GM19240 (cell line): ENCODE measurements around the gene SLC45A2.

ENCODE experiments used
- DNase-seq: peaks from one replicate; pipeline ENCODE4 v3.0.0; 2011; ENCODE audit warnings: low spot score; ENCODE audit not compliant: insufficient read length

SLC45A2 gene

DNA sequence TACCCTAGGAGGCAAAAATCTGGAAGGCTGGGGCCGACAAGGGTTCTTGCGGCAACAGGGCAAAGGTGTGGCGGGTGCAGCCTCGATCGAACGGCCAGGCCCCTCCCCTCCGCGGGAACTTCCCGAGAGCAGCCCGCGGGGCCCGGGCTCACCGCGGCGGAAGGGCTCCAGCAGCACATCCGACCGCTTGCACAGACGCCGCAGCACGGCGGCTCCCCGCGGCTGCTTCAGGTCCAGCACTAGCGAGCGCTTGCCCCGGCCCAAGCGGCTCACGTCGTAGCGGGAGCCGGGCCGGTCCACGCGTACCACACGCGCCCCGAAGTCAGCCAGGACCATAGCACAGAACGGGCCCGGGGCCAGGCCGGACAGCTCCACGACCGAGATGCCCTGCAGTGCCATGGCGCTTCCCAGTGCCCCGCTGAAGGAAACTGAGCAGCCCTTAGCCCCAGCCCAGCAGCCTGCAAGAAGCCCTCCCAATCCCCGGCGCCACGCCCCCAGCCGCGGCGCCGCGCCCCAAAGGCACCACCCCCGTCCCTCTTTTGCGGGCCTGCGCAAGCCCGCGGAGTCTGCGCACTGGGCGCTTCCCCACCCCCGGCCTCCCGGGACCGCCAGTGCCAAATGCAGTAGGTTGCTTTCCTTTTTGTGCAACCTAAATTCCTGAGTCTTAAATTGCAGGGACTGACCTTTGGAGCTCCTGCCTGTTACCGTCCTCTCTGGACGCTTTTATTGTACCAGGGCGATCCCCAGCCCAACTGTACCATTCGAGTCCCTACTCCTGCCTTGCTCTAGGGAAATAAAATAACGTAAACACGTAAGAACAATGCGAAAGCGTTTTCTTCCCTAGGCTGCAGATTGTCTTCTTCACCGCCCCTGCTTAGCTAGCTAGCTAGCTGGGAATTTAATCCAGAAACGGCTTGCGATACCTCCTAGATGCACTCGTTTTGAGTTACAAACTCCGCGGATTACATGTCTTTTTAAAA lies 23.4 kb upstream of the SLC45A2 start, which contains the start of gene AMACR:
TSS of gene AMACR (minus strand) at position 430 of the 980 bp plus-strand sequence. CDS start at position 399, 31 bp downstream.
- peak; percentile 88 for DNase-seq

DNA sequence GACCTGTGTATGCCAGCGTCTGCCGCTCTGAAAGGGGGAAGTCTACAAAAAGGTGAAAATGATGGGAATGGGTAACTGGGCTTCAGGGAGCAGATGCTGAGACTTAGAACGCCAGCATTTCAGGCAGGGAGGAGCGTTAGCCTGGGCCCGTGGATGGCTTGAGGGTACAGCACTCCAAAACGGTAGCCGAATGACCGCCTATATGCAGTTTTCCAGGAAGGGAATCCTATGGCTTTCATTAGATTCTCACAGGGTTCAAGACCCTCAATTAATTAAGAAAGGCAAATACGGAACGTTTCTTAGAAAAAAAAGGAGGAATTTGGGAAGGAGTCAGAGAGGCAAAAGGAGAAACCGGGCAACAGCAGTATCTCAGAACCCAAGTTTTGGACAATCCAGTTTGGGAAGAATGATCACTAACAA lies 22.7 kb upstream of the SLC45A2 start:
- no peak for DNase-seq

DNA sequence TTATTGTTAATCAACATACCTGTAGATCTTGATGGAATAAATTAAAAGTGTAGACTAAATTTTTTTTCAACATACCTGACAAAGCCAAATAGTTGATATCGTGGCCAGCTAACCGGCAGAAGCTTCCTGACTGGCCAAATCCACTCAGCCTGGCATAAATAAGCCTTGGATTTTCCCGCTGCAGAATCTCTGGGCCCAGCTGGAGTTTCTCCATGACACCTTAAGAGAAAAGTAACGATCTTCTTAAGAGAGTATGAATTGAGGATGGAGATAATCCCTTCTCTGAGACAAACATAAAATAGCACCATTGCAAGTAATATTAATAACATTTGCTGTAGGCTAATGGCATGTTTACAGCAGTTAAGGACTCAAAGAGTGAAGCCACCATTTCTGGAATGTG lies 21.2 kb upstream of the SLC45A2 start:
- no peak for DNase-seq

DNA sequence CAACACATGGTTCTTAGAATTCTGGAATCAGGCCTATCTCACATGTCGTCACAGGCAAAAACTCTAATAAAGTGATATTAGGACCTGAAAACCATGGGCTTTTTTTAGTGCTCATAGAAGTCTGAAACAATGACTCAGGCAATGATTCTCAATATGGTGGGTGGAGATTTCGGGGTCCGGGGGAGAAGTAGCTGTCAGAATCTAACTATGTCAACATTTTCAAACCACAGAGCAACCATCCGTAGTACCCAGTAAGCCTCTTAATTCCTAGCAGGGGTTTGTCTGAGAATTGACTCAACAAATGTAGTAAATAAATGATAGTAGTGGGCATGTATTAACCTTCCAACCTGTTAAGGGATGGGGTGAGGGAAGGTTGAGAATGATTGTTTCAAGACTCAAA lies 20.7 kb upstream of the SLC45A2 start:
- DNase-seq = no peak

DNA sequence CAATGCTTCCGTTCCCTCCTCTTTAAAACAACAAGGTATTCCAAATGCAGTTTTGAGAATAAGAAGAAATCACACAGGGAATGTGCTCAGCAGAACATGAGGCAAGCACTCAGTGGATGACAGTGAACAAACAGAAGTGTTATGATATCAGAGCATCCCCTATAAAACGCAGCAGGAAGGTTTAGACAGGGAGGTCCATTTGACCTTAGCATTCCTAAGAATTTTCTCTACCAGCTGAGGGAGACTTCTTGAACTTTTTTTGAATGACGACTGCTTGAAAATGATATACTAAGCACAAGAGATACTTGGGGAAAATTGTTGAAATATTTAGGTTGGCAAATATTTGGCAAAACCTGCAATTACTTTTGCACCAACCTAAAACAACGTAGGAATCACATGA lies 19.4 kb upstream of the SLC45A2 start:
- DNase-seq = no peak

DNA sequence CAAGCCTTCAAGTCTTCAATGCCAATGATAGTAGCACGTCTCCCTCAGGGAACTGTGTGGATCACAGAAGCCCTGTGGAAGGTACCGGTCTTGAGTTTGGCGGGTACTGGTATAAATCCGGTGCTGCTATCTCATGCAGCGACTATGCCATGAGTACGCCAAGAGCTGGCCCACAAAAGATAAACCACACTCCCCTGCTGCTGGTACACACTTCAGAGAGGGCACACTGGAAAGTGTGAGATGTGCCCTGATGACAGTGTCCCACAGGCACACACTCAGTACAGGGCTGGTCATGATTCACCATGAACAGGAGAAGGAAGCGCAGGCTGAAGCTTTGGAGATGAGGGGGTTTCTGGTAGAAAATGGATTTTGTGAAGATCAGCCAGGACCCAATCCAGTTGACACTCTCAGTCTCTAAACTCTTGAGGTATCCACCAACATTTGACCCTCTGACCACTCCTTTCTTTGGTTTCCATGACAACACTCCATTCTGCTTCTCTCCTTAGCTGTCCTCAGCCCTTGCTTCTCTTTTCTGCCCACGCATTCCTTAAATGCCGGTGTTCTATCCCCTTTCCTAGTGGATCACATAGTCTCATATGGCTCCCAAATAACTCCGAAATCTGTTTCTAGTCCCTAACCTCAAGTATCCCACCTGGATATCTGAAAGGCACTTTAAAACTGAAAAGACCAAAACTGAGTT lies 18.3 kb upstream of the SLC45A2 start:
- DNase-seq = no peak

DNA sequence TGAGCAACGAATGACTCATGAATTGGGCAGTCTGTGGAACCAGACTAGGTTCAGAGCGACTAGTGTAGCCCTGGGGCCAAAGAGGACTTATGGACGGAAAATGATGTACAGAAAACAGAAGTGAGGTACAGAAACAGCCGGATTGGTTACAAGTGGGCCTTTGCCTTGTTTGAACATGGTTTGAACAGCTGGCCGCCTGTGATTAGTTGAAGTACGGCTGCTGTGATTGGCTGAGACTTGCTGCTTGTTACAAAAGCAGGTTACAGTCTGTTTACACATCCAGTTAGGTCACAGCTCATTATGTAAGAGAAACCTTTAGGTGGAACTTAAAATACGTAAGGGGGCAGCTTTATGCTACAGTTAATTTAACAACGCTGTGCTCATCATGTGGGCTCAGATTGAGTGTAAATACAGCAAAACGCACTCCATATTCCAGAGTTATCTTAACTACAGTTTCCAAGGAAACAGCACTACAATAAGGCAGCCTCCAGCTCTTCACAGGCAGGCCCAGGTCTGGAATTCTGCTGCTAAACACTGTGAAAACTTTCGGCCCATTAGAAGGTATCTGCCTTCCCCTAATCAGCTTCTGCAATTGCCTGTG lies 16.8 kb upstream of the SLC45A2 start:
- DNase-seq = no peak

DNA sequence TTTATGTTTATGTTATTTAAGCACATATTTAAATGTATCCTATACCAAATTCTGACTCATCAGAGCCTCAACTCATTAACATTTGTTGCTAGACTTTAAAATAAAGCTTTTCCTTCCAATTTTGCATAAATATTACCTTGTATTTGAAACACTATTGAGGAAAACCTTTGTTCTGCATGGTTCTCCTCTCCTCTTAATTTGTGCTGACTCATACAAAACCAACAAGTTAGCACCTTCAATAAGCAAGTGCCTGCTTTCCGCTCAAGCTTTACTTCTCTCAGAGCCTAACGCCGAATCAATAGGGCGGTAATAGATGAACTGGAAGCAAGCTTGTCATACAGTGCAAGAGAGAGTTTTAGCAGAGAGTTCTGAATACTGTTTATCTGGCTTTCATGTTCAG lies 15.5 kb upstream of the SLC45A2 start:
- DNase-seq = no peak

DNA sequence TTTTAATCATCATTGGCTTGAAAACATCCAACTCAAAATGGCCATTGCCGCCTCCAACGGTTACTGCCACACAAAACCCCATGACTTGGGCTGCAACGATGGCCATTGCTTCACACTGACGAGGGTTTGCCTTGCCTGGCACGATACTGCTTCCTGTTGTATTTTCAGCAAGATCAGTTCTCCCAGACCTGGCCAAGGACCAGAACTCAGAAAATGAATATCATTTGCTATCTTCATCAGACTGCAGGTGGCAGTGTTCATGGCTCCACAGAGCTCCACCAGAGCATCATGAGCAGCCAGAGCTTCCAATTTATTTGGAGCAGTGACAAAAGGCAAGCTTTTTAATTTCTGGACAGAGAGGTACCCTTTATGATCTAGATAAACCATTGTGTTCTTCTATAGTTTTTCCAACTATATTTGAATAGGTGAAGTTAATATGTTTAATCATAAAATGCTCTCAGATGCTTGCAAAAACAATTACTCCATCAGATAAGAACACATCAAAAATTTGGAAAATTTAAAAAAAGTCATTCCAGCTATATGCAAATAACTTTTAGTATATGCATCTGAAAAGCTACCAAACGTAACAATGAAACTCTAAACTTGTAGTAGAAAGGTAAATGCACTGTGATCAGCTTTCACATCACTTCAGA lies 13.0 kb upstream of the SLC45A2 start:
- peak; percentile 37 for DNase-seq

DNA sequence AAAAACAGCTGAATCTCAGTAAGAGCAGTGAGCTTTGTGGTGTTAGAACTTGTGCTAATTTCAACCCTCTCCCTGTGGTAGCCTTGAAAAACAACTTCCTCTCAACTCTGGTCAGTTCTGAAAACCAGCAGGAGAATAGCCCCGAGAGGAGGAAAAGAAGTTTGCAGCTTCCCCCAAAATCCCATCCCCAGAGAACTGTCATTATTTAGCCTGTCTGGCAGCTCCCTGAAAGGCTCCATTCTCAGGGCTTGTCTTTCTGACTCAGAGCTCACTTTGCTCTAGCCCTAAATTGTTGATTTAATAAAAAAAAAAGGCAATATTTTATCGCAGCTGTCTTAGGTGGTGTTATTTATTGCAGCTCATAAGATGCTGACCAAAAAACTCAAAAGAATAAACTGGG lies 11.4 kb upstream of the SLC45A2 start:
- DNase-seq = no peak

DNA sequence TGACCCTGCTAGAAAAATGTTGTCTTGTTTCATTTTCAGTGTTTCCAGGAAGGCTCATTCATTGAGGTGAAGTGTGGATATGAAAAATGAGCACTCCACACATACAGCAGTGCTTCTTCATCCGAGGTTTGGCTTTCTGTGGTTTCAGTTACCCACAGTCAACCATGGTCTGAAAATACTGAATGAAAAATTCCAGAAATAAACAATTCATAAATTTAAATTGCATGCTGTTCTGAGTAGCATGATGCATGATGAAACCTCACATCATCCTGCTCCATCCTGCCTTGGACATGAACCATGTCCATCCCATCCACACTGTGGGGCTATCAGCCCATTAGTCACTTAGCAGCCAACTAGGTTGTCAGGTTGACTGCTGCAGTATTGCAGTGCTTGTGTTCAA lies 10.4 kb upstream of the SLC45A2 start:
- no peak for DNase-seq

DNA sequence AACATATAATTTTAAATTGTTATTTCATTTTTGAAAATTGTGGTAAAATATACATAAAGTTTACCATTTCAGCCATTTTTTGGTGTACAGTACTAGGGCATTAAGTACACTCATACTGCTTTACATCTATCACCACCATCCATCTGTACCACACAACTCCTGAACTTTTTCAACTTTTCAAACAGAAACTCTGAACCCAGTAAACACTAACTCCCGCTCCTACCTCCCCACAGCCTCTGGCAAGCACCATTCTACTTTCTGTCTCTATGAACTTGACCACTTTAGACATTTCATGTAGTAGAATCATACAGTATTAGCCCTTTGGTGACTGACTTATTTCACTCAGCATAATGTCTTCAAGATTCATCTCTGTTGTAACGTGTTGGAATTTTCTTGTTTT lies 8.4 kb upstream of the SLC45A2 start:
- DNase-seq = no peak

DNA sequence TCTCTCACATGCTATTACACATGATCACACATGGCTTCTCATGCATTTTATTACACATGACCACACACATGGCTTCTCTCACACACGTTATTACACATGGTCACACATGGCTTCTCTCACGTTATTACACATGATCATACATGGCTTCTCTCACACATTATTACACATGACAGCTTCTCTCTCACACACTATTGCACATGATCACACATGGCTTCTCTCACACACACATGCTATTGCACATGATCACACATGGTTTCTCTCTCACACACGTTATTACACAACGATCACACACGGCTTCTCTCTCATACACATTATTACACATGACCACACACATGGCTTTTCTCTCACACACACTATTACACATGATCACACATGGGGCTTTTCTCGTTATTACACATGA lies 954 bp upstream of the SLC45A2 start:
- DNase-seq = no peak

DNA sequence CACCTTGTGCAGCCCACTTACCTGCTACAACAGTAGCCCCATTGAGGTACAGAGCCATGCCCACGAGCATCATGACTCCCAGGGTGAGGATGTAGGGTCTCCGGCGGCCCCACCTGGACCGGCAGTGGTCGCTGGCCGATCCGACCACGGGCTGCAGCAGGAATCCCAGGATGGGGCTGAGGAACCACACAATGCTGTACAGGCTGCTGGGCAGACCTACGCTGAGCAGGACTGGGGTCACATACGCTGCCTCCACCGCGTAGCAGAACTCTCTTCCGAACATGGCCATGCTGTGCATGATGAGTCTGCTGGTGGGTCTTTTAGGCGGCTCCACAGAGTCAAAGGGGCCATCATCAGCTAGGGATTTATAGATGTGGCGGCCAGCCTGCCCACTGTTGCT lies 315 bp downstream of the SLC45A2 start:
- no peak for DNase-seq

DNA sequence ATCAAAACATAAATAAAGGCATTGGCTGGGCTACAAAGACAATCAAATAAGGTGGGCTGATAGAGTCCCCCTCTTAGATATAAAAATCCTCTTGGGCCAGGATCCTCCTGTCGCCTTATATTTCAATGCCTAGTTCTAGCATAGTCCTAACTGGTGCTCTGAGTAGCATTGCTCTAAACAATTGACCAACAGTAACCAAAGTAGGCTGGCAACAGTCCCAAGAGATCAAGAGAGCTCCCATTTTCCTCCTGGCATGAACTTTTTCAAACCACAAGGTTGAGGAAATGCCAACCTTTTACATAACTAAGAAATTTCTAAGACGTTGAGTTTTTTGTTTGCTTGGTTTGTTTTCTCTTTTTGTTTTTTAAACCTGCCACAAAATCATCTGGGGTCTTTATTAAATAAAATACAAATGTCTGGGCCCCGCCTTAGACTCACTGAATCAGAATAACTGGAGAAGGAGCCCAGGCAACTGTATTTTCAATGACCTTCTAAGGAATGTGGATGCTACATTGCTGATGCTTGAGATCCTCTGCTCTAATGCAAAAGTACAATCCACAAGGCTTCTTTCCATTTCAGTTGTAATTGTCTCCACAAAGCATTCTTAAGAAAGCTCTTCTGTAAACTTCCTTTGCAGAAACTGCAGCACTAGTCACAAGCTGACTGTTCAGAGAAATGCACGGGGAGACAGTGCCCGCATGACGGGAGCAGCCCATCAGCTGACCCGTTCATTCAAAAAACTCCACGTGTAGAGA lies 2.9 kb downstream of the SLC45A2 start:
- DNase-seq = no peak

DNA sequence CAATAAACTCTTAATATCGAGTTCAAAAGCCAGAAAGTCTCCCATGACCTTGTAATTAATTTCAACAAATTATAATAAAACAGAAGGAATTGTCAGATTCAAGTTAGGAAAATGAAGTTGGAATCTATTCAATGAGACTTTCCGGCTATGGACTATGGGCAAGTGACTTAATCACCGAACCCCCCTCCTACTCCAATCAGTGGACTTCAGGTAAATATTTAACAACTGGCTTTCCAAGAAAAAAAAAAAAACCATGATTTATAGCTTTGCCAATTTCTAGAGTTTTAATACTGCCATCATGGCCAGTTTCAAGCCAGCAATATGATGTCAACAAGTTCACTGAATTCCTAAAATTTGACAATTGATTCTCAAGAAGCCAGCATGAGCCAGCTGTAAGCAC lies 4.5 kb downstream of the SLC45A2 start:
- no peak for DNase-seq

DNA sequence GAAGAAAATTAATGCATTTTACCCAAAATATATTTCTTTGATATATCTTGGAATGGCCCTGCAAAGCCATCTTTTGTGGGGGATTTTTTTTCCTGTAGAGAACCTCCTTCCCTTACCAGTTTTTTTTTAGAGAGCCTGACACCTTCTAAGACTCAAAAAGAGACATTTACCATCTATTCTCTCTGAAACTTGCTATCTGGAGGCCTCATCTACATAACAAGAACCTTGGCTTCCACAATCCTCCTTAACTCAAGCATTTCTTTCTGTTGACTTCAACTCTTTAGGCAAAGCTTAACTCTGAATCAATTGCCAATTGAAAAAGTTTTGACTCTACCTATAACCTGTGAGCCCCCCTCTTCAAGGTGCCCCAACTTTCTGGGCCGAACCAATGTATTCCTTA lies 6.2 kb downstream of the SLC45A2 start:
- DNase-seq = no peak

DNA sequence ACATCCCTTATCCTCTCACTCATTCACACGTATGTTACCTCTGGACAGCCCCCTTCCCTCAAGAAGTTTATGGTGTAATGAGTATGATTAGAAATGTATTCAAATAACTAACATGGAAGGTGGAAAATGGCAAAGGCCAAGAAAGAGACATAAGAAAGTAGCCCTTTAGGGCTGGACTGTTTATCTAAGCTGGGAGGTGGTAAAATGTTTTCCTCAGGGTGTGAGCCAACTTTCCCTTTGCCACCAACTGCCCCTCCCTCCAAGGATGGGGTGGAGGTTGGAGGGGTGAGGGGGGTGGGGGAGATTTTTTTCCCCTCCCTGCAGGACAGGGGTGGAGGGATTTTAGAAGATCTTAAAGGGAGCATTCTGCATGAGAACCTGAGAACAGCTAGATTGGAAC lies 8.2 kb downstream of the SLC45A2 start:
- no peak for DNase-seq

DNA sequence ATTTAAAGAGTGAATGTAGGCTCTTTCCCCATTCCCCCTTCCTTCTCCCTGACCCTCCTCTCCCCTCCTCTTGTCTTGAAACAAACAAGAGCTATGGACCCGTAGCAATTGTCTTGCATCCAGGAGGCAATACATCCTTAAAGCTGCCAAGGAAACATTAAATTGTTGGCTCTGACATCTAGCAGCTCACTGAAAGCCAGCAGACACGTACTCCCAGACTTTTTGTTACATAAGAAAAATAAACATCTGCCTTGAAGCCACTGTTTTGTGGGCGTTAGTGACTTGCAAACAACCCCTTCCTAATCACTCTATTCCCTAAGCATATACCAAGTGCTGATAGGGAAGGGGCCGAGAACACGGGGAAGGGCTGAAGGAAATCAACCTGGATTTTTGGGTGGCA lies 8.6 kb downstream of the SLC45A2 start:
- no peak for DNase-seq

DNA sequence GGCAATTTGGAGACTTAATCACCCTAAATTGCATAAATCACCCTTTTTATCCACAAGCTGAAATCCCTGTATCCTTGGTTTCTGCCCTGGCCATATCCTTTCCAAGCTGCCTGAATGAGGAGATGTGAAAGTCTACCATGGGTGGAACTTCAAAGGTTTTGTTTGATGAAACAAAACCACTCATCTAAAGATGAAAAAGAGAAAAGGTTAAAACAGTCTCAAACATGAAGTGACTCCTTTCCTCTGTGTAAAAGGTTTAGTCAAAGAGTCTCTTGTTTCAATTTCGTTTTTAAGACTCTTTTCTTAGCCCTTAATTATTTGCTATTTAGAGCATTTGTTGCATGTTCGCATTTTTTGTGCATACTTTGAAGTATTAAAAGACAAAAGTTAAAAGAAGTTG lies 11.2 kb downstream of the SLC45A2 start:
- no peak for DNase-seq
